ENCODE results near the gene PLA2G12A.

Gene PLA2G12A

DNA sequence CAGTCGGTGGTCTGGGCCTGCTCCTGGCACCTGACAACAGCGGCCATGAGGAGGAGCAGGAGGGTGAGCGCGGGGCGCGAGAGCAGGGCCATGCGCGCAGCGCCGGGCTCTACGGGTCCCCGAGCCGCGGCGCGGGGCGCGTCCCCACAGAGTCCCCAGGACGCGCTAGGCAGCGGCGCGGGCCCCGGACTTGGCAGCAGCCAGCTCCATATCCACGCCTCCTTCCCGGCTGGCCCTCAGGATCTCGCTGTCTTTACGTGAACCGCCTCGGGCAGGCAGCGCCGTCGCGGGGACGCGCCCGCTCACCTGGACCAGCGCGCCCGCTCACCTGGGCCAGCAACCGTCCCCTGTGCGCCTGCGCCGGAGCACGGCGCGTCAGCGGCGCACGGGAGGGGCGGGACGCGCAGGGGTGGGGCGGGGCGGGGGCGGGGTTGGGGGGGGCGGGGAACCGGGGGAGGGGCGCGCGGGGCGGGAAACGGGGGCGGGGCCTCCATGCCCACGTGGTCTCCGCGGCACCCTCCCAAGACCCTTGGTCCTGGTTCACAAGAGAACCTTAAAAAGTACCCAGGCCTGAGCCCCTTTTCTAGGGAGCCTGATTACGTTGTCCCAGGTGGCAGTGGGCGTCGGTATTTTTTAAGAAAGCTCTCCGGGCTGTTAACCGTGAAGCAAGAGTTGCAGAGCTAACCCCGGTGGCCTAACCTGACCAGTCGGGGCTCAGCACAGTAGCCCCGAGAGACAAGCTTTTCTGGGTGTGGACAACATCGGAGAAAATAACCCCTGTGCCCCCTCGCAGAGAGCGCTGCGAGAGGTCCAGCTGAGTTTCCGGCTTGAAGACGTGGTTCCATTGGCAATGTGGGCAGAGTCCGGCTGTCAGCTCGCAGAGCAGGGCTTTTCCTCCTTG, at the start of gene PLA2G12A:
Gene PLA2G12A, minus strand, starts transcription at position 353 of the 901 bp plus-strand sequence. Its CDS starts 261 bp downstream, at position 92.
- no peaks in the 10 kb centered on the region for H3K9me3 ChIP-seq (ENCODE audit: control insufficient read depth, insufficient read depth, low read length)
- no peaks in the 10 kb centered on the region for H3K36me3 ChIP-seq (ENCODE audit: control insufficient read depth, insufficient read depth, low read length)
- H3K4me1 ChIP-seq (ENCODE audit: control insufficient read depth, insufficient read depth, low read length), result peaks cover 11% of the 10 kb centered on the region
- H3K4me3 ChIP-seq (ENCODE audit: low read depth, low read length), result peak within 1 kb of the TSS; percentile 86
- peak within 1 kb of the TSS; percentile 83 for H3K9ac ChIP-seq (ENCODE audit: low read depth, low read length)
- H3K27me3 ChIP-seq (ENCODE audit: control insufficient read depth, insufficient read depth, low read length), result no peaks in the 10 kb centered on the region

DNA sequence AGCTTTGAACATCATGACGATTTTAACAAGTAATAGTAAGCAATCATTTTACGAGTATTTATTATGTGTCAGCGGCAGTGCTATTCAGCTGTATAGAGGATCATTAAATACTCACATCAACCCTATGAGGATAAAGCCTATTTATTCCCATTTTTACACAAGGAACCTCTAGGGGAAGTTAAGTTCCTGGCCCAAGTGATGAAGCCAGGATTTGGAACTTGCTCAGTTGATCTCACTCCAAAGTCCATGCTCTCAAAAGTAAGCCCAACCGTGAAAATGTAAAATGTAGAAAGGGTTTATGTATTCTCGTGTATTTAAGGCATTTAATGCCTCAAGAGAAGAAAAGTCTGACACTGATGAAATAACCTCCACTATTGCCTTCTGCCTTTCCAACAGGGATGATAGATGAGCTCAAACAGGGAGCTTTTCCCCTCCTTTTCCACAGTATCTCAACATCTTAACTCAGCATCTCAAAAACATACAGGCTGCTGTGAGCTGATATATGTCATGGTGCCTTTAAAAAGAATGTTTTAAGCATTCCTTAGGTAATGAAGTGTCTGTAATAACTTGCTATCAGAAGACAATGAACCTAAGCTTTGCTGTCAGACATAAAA, 35.0 kb upstream of the PLA2G12A start:
- Histone ChIP-seq H3K4me1 (ENCODE audit: control insufficient read depth, insufficient read depth, low read length) (no peaks in the 10 kb centered on the region), H3K27me3 (ENCODE audit: control insufficient read depth, insufficient read depth, low read length) (no peaks in the 10 kb centered on the region), H3K4me3 (ENCODE audit: low read depth, low read length) (no peak overlapping the region), H3K36me3 (ENCODE audit: control insufficient read depth, insufficient read depth, low read length) (no peaks in the 10 kb centered on the region), H3K9ac (ENCODE audit: low read depth, low read length) (no peak overlapping the region), H3K9me3 (ENCODE audit: control insufficient read depth, insufficient read depth, low read length) (no peaks in the 10 kb centered on the region)

DNA sequence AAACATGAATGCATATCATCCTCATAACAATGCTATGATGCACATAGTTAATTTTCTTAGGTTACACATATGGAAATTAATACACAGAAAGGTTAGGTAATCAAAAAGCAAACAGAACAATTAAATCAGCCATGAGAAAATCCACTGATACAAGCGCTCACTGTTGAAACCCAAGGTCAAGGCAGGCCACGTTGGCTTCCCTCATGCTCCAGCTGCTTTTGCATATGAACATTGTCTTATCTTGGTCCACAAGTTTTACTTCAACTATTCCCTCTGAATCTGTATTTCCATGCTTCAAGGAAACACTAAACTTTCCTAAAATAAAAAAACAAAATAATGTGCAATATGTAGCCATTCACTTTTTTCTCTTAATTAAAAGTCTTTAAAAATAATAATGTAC, 34.5 kb upstream of the PLA2G12A start:
- no peaks in the 10 kb centered on the region for H3K27me3 ChIP-seq (ENCODE audit: control insufficient read depth, insufficient read depth, low read length)
- no peaks in the 10 kb centered on the region for H3K9me3 ChIP-seq (ENCODE audit: control insufficient read depth, insufficient read depth, low read length)
- no peak overlapping the region for H3K4me3 ChIP-seq (ENCODE audit: low read depth, low read length)
- no peak overlapping the region for H3K9ac ChIP-seq (ENCODE audit: low read depth, low read length)
- H3K36me3 ChIP-seq (ENCODE audit: control insufficient read depth, insufficient read depth, low read length), result no peaks in the 10 kb centered on the region
- H3K4me1 ChIP-seq (ENCODE audit: control insufficient read depth, insufficient read depth, low read length), result no peaks in the 10 kb centered on the region

DNA sequence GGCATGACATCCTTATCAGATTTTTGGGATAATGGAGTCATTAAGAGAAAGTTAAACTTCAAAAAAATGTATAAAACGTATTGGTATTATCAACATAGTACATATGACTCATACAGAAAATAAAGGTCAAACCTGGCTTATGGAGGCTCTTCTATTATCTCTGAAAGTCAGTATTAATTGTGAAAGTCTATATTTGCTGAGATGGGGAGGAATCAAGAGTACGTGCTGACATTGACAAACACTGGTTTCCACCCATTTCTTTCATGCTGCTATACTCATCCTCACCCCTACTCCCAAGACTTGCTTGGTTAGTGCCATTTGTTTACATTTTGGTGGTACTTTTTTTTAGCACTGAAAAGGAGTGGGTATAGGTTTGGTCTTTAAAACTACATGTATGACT, 30.8 kb upstream of the PLA2G12A start:
- H3K9ac ChIP-seq (ENCODE audit: low read depth, low read length), result no peak overlapping the region
- no peak overlapping the region for H3K4me3 ChIP-seq (ENCODE audit: low read depth, low read length)
- no peaks in the 10 kb centered on the region for H3K9me3 ChIP-seq (ENCODE audit: control insufficient read depth, insufficient read depth, low read length)
- H3K36me3 ChIP-seq (ENCODE audit: control insufficient read depth, insufficient read depth, low read length), result no peaks in the 10 kb centered on the region
- H3K4me1 ChIP-seq (ENCODE audit: control insufficient read depth, insufficient read depth, low read length), result no peaks in the 10 kb centered on the region
- H3K27me3 ChIP-seq (ENCODE audit: control insufficient read depth, insufficient read depth, low read length), result no peaks in the 10 kb centered on the region

DNA sequence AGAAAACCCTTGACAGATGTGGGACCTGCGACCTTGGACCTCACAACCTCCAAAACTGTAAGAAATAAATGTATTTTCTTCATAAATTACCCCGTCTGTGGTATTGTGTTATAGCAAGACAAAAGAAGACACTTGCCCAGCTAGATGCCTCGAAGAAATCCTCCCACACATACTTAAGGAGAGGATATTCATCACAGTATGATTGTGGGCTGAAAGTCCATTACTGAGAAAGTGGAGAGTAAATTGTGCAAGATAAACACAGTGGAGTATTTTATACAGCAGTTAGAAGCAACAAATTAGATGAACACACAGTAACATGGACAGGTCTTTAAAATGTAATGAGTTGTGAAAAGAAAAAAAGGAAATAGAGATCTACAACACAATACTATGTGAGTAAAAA, 25.8 kb upstream of the PLA2G12A start:
- no peaks in the 10 kb centered on the region for H3K4me1 ChIP-seq (ENCODE audit: control insufficient read depth, insufficient read depth, low read length)
- no peaks in the 10 kb centered on the region for H3K36me3 ChIP-seq (ENCODE audit: control insufficient read depth, insufficient read depth, low read length)
- no peak overlapping the region for H3K4me3 ChIP-seq (ENCODE audit: low read depth, low read length)
- H3K9me3 ChIP-seq (ENCODE audit: control insufficient read depth, insufficient read depth, low read length), result no peaks in the 10 kb centered on the region
- no peaks in the 10 kb centered on the region for H3K27me3 ChIP-seq (ENCODE audit: control insufficient read depth, insufficient read depth, low read length)
- no peak overlapping the region for H3K9ac ChIP-seq (ENCODE audit: low read depth, low read length)

DNA sequence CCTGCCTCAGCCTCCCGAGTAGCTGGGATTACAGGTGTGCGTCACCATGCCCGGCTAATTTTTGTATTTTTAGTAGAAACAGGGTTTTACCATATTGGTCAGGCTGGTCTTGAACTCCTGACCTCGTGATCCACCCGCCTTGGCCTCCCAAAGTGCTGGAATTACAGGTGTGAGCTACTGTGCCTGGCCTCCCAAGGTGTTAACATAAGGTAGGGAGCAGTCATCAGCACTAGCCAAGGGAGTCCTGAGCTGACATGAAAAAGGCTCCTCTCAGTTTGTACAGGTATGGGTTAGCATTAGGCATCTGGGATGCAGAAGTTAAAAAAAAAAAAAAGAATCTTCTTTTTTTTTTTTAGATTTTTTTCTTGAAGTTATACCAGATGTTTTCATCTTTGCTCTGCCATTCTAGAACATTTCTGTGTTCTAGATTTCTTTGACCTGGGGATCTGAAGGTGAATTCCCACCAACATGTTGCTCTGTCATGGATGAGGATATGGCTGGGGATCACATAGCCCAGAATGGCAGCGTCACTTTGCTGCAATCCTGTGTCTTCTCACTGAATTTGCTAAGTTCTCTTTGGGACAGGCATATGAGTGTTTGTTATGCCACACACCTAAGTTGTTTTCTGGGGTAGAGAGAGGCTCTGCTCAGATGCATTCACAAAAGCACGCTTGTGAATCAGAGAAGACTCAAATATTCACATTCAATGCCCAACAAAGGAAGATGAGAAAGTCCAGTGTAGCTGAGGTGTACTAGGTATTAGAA, 24.4 kb upstream of the PLA2G12A start:
- H3K27me3 ChIP-seq (ENCODE audit: control insufficient read depth, insufficient read depth, low read length), result no peaks in the 10 kb centered on the region
- H3K4me1 ChIP-seq (ENCODE audit: control insufficient read depth, insufficient read depth, low read length), result no peaks in the 10 kb centered on the region
- H3K9ac ChIP-seq (ENCODE audit: low read depth, low read length), result no peak overlapping the region
- H3K4me3 ChIP-seq (ENCODE audit: low read depth, low read length), result no peak overlapping the region
- no peaks in the 10 kb centered on the region for H3K9me3 ChIP-seq (ENCODE audit: control insufficient read depth, insufficient read depth, low read length)
- no peaks in the 10 kb centered on the region for H3K36me3 ChIP-seq (ENCODE audit: control insufficient read depth, insufficient read depth, low read length)

DNA sequence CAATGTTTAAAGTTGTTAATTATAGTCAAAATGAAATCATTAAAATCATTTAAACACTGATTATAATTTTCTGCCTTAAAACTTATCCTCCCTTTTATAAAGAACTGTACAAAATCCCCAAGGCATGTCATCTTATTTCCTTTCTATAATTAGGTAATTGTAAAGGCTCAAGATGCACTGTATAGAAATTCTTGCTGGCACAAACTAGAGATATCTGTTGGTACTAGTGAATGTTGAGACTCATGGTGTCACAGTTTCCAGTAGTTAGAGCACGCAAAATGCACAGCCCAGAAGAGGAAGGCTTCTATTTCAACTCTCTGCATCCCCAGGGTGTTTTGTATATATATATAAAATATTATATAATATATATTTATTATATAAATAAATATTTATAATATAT, 22.7 kb upstream of the PLA2G12A start:
- H3K9ac ChIP-seq (ENCODE audit: low read depth, low read length), result no peak overlapping the region
- H3K9me3 ChIP-seq (ENCODE audit: control insufficient read depth, insufficient read depth, low read length), result no peaks in the 10 kb centered on the region
- H3K4me1 ChIP-seq (ENCODE audit: control insufficient read depth, insufficient read depth, low read length), result no peaks in the 10 kb centered on the region
- no peak overlapping the region for H3K4me3 ChIP-seq (ENCODE audit: low read depth, low read length)
- H3K27me3 ChIP-seq (ENCODE audit: control insufficient read depth, insufficient read depth, low read length), result no peaks in the 10 kb centered on the region
- no peaks in the 10 kb centered on the region for H3K36me3 ChIP-seq (ENCODE audit: control insufficient read depth, insufficient read depth, low read length)

DNA sequence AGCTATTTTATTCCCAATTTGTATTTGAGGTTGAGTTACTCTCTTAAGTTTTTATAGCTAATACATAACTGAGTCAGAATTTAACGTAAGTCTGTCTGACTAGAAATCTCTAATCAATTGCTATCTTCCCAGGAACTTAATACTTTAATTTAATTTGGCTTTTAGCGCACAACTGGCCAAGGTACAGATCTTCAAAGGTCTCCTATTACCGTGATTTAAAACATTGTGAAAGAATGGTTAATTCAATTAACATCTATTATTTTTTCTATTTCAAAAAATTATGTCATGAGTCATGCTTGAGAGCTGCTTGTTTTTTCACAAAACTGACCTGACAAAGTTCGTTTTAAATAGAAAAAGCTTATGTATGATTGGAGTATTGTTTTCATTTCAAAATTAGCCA, 22.0 kb upstream of the PLA2G12A start:
- H3K9me3 ChIP-seq (ENCODE audit: control insufficient read depth, insufficient read depth, low read length), result no peaks in the 10 kb centered on the region
- H3K9ac ChIP-seq (ENCODE audit: low read depth, low read length), result no peak overlapping the region
- H3K4me1 ChIP-seq (ENCODE audit: control insufficient read depth, insufficient read depth, low read length), result no peaks in the 10 kb centered on the region
- H3K27me3 ChIP-seq (ENCODE audit: control insufficient read depth, insufficient read depth, low read length), result no peaks in the 10 kb centered on the region
- H3K36me3 ChIP-seq (ENCODE audit: control insufficient read depth, insufficient read depth, low read length), result no peaks in the 10 kb centered on the region
- no peak overlapping the region for H3K4me3 ChIP-seq (ENCODE audit: low read depth, low read length)

DNA sequence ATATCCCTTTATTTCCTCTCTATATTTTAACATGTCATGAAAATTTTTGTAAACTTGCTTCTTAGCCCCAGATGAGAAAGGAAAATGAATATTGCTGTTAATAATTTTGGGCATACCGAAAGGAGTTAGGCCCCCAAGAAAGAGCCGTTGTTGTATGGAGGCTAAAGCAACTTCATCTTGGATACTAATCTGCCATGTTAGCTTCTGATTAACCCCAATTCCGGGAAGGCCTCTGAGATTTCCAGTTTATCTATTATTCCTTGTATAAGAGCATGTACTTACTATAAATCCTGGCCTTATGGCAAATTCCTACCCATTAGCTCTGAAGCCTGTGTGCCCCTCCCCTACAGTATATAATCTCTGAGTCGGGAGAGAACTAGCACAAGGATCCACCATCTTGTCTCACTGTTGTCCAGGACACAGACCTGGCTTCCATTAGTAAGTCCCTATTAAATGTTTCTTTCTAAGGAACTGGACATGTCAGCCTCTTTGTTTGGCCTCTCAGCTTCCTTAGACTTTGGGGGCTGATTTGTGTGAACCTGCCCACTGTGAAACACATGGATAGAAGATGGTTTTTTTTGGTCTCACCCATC, 20.9 kb upstream of the PLA2G12A start:
- Histone ChIP-seq H3K27me3 (ENCODE audit: control insufficient read depth, insufficient read depth, low read length) (no peaks in the 10 kb centered on the region), H3K9me3 (ENCODE audit: control insufficient read depth, insufficient read depth, low read length) (no peaks in the 10 kb centered on the region), H3K9ac (ENCODE audit: low read depth, low read length) (no peak overlapping the region), H3K36me3 (ENCODE audit: control insufficient read depth, insufficient read depth, low read length) (no peaks in the 10 kb centered on the region), H3K4me3 (ENCODE audit: low read depth, low read length) (no peak overlapping the region), H3K4me1 (ENCODE audit: control insufficient read depth, insufficient read depth, low read length) (no peaks in the 10 kb centered on the region)

DNA sequence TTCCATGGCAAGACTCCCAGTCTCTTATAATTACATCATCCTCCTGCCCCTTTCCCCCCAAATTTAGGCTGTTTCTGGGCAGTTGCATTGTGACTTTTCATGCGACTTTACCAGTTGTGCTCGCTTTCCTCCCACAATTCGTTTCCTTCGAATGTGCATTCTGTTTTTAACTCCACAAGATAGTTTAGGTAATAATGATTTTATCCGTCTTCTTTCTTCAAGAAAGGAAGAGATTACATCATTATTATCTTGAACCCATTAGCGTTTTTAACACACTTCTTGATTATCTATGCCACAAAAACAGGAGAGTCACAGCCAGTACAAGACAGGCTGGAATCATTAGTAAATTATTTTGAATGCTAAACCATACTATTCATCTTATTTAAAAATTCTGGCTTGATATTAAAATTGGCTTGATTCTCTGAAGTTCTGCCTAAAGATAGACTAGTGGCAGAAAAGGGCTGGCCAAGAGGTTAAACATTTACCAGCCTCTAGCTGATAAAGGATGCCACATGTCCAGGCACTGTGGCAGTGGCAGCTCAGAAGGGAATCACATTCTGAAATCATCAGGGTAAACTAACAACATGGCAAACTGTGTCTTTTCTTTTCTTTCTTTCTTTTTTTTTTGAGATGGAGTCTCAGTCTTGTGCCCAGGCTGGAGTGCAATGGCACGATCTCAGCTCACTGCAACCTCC, 19.7 kb upstream of the PLA2G12A start:
- H3K36me3 ChIP-seq (ENCODE audit: control insufficient read depth, insufficient read depth, low read length), result no peaks in the 10 kb centered on the region
- H3K27me3 ChIP-seq (ENCODE audit: control insufficient read depth, insufficient read depth, low read length), result no peaks in the 10 kb centered on the region
- no peak overlapping the region for H3K9ac ChIP-seq (ENCODE audit: low read depth, low read length)
- H3K9me3 ChIP-seq (ENCODE audit: control insufficient read depth, insufficient read depth, low read length), result no peaks in the 10 kb centered on the region
- no peaks in the 10 kb centered on the region for H3K4me1 ChIP-seq (ENCODE audit: control insufficient read depth, insufficient read depth, low read length)
- H3K4me3 ChIP-seq (ENCODE audit: low read depth, low read length), result no peak overlapping the region

DNA sequence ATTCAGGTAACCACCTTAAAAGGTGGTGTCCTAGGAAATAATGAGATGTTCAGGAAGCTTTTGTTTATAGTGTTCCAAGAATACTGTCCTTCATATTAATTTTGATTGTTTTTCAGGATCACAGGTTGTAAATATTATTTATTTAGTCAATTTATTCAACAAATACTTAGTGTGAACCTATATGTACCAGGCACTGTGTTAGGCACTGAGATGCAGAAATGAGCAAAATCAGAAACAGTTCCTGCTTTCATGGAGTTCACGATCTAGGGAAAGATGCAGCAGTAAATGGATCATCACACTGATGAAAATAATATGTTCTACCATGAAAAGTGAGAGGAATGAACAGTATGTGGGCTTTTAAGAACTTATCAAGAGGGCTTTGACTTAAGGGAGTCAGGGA, 18.2 kb upstream of the PLA2G12A start:
- Histone ChIP-seq H3K4me3 (ENCODE audit: low read depth, low read length) (no peak overlapping the region), H3K27me3 (ENCODE audit: control insufficient read depth, insufficient read depth, low read length) (no peaks in the 10 kb centered on the region), H3K9ac (ENCODE audit: low read depth, low read length) (no peak overlapping the region), H3K36me3 (ENCODE audit: control insufficient read depth, insufficient read depth, low read length) (no peaks in the 10 kb centered on the region), H3K9me3 (ENCODE audit: control insufficient read depth, insufficient read depth, low read length) (no peaks in the 10 kb centered on the region), H3K4me1 (ENCODE audit: control insufficient read depth, insufficient read depth, low read length) (no peaks in the 10 kb centered on the region)

Data from iPS-15b (cell line).